ENCODE measurements around the gene ELAC1. TPM values are rescaled to one million over a fixed set of nuclear protein-coding genes. Genes with fewer than 3 reads are reported as not detected.
"Not testable (repeated sequence)": the region's sequence is repeated elsewhere in the genome, so short reads cannot be mapped to it uniquely, and the experiment has no call there.

Gene ELAC1
- total RNA-seq, 4 donors from 2014 or later = 3.4 to 14.2 (median 5.0) TPM

- no peak for TF ChIP-seq CTCF (IDR thresholded peaks at IDR 0.05)
- TF ChIP-seq POLR2AphosphoS5 (IDR thresholded peaks at IDR 0.05) = no peak
- no peak for TF ChIP-seq EP300 (IDR thresholded peaks at IDR 0.05)
- no peak for TF ChIP-seq POLR2A (IDR thresholded peaks at IDR 0.05)
- ATAC-seq = no peak
- WGBS, 2 donors (ENCODE audit: low coverage in 1 of 2) = 13 to 28% methylated on average over 2 of the region's 2 CpGs
These were observed 2.2 kb downstream of the ELAC1 start for GRCh38 chr18:50970006-50970405.

GRCh38 chr18:50972404-50972803 lies 4.6 kb downstream of the ELAC1 start:
- H3K36me3 ChIP-seq = peaks cover 0 to 33% of the 10 kb centered on the region in 2 donors
- H3K9me3 ChIP-seq, H3K27me3 ChIP-seq, H3K4me3 ChIP-seq, ATAC-seq, H3K27ac ChIP-seq: not testable (repeated sequence)
- H3K4me1 ChIP-seq = peaks cover 7 to 27% (median 13%) of the 10 kb centered on the region in 3 donors
- WGBS, 2 donors (ENCODE audit: low coverage in 1 of 2) = 93% methylated on average over 2 of the region's 5 CpGs; no CpG with 5 or more reads in 1 of the 2 donors

More at GRCh38 chr18:50970006-50970405, 2.2 kb downstream of the ELAC1 start:
- no peaks in the 10 kb centered on the region for H3K9me3 ChIP-seq
- peaks cover 0 to 9% of the 10 kb centered on the region in 2 donors for H3K36me3 ChIP-seq
- peaks cover 7 to 29% (median 13%) of the 10 kb centered on the region in 3 donors for H3K4me1 ChIP-seq
- H3K27ac ChIP-seq = peak overlapping the region in 1 of 4 donors; percentile 100
- no peak overlapping the region for H3K4me3 ChIP-seq
- H3K27me3 ChIP-seq = no peaks in the 10 kb centered on the region

GRCh38 chr18:50973367-50974126 lies 5.7 kb downstream of the ELAC1 start:
- H3K9me3 ChIP-seq = no peaks in the 10 kb centered on the region
- peaks cover 7 to 24% (median 13%) of the 10 kb centered on the region in 3 donors for H3K4me1 ChIP-seq
- no peak for ATAC-seq
- WGBS, 2 donors (ENCODE audit: low coverage in 1 of 2) = 72 to 90% methylated on average over 4 of the region's 4 CpGs
- peaks cover 0 to 44% of the 10 kb centered on the region in 2 donors for H3K36me3 ChIP-seq
- H3K4me3 ChIP-seq = no peak overlapping the region
- H3K27me3 ChIP-seq = no peaks in the 10 kb centered on the region
- H3K27ac ChIP-seq = no peak overlapping the region
- TF ChIP-seq CTCF (IDR thresholded peaks at IDR 0.05) (no peak), EP300 (IDR thresholded peaks at IDR 0.05) (no peak), POLR2AphosphoS5 (IDR thresholded peaks at IDR 0.05) (no peak), POLR2A (IDR thresholded peaks at IDR 0.05) (no peak)

GRCh38 chr18:50977037-50977760 lies 9.4 kb downstream of the ELAC1 start:
- peaks cover 0 to 63% of the 10 kb centered on the region in 2 donors for H3K36me3 ChIP-seq
- H3K9me3 ChIP-seq = no peaks in the 10 kb centered on the region
- no peak for ATAC-seq
- no peak overlapping the region for H3K27ac ChIP-seq
- WGBS, 2 donors (ENCODE audit: low coverage in 1 of 2) = 79 to 100% methylated on average over 1 to 3 of the region's 5 CpGs
- H3K27me3 ChIP-seq = no peaks in the 10 kb centered on the region
- H3K4me1 ChIP-seq = peaks cover 0 to 3% (median 0%) of the 10 kb centered on the region in 3 donors
- H3K4me3 ChIP-seq = no peak overlapping the region
- TF ChIP-seq POLR2A (IDR thresholded peaks at IDR 0.05) = no peak
- TF ChIP-seq POLR2AphosphoS5 (IDR thresholded peaks at IDR 0.05) = no peak

- ATAC-seq = no peak
- 56 to 78% methylated on average over 1 of the region's 1 CpG for WGBS, 2 donors (ENCODE audit: low coverage in 1 of 2)
- TF ChIP-seq POLR2AphosphoS5 (IDR thresholded peaks at IDR 0.05) (no peak), POLR2A (IDR thresholded peaks at IDR 0.05) (no peak), EP300 (IDR thresholded peaks at IDR 0.05) (no peak), CTCF (IDR thresholded peaks at IDR 0.05) (no peak)
- Histone ChIP-seq H3K27me3 (no peaks in the 10 kb centered on the region), H3K9me3 (no peaks in the 10 kb centered on the region), H3K4me3 (no peak overlapping the region), H3K4me1 (peaks cover 0 to 15% (median 0%) of the 10 kb centered on the region in 3 donors), H3K27ac (no peak overlapping the region), H3K36me3 (peaks cover 0 to 51% of the 10 kb centered on the region in 2 donors)
These were observed 13.5 kb downstream of the ELAC1 start for GRCh38 chr18:50981381-50981780.

Measured in gastroesophageal sphincter (tissue), 4 donors.